Measurements from ENCODE around the gene ICE2. TPM values are rescaled to one million over a fixed set of nuclear protein-coding genes. Genes with fewer than 3 reads are reported as not detected.
A peak's percentile ranks its signal among the peaks of the same experiment; 100 is the strongest.

The ICE2 gene
- total RNA-seq, 1 experiment from 2014 or later, result 62.8 TPM

- CTCF ChIA-PET, result no interaction called here
- Histone ChIP-seq H3K27ac (ENCODE audit: low read depth, low read length) (peak overlapping the region; percentile 96; the same call in 1 of the 2 replicates), H3K4me1 (ENCODE audit: control insufficient read depth in 1 of 2, insufficient read depth in 2 of 2, low read length in 2 of 2) (peaks cover 44 to 68% of the 10 kb centered on the region in 2 experiments), H3K79me2 (ENCODE audit: insufficient read depth, low read length) (peaks cover 28% of the 10 kb centered on the region), H3K27me3 (ENCODE audit: insufficient read depth, low read length) (no peaks in the 10 kb centered on the region), H3K36me3 (ENCODE audit: control insufficient read depth in 1 of 2, insufficient read depth in 2 of 2, low read length in 2 of 2) (peaks cover 2 to 21% of the 10 kb centered on the region in 2 experiments), H3K9ac (ENCODE audit: low read length) (peak overlapping the region; percentile 97), H2AFZ (ENCODE audit: low read depth, low read length, poor library complexity, severe bottlenecking) (no peak overlapping the region), H3K4me2 (ENCODE audit: low read length) (peak overlapping the region; percentile 92), H3K4me3 (replicated peaks in 1 of 2; ENCODE audit: low read depth in 1 of 2, low read length in 2 of 2) (peak overlapping the region in 1 of 2 experiments; percentile 61; a peak in 1 of 4 replicates), H3K9me3 (ENCODE audit: control insufficient read depth in 1 of 2, insufficient read depth in 1 of 2, low read depth in 1 of 2, low read length in 2 of 2) (no peaks in the 10 kb centered on the region), H3K9me2 (ENCODE audit: insufficient read depth) (no peaks in the 10 kb centered on the region), H4K20me1 (ENCODE audit: insufficient read depth) (no peaks in the 10 kb centered on the region)
- intact Hi-C loops (cut with micrococcal nuclease), result no loop called here
- POLR2A ChIA-PET, result no interaction called here
- RAD21 ChIA-PET (ENCODE audit: low non-redundant PET in 1 of 2, low total read pairs in 2 of 2, uncharacterized antibody in 2 of 2, unreplicated experiment in 2 of 2), result interaction anchor here in 1 of 2 experiments (0.9 kb wide), 1 partner anchor 25 kb away, joined by 3 read pairs; no protein-coding TSS in a partner anchor
- no TSS peak for BruUV-seq (replicated peaks)
- DNase-seq (ENCODE audit: low read depth, low spot score) (no peak), ATAC-seq (no peak)
- no peak for TF ChIP-seq CBX3 (IDR thresholded peaks at IDR 0.05; ENCODE audit: low read depth)
- TF ChIP-seq POLR2A (IDR thresholded peaks at IDR 0.05; ENCODE audit: borderline replicate concordance, extremely low read depth, insufficient read depth, insufficient read length), result no peak
- no peak for TF ChIP-seq SRF (IDR thresholded peaks at IDR 0.05; ENCODE audit: low read depth)
- TF ChIP-seq, protein P1, sequence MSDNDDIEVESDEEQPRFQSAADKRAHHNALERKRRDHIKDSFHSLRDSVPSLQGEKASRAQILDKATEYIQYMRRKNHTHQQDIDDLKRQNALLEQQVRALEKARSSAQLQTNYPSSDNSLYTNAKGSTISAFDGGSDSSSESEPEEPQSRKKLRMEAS (IDR thresholded peaks at IDR 0.05), result no peak
- TF ChIP-seq JUND (IDR thresholded peaks at IDR 0.05), result no peak
- no peak for TF ChIP-seq SP1 (IDR thresholded peaks at IDR 0.05; ENCODE audit: low read depth)
- no peak for TF ChIP-seq FOSL1 (IDR thresholded peaks at IDR 0.05; ENCODE audit: low read depth)
- TF ChIP-seq EZH2 (IDR thresholded peaks at IDR 0.05), result no peak
- no peak for TF ChIP-seq CTCF (IDR thresholded peaks at IDR 0.05 in 2 of 3, conservative IDR thresholded peaks at IDR 0.05 in 1 of 3; ENCODE audit: borderline replicate concordance in 1 of 3, insufficient read depth in 1 of 3, low read depth in 2 of 3, low read length in 2 of 3)
- TF ChIP-seq ZNF274 (IDR thresholded peaks at IDR 0.05; ENCODE audit: low read depth, low read length), result no peak
- no peak for TF ChIP-seq SIN3A (IDR thresholded peaks at IDR 0.05; ENCODE audit: low read depth)
- TF ChIP-seq, protein P2, sequence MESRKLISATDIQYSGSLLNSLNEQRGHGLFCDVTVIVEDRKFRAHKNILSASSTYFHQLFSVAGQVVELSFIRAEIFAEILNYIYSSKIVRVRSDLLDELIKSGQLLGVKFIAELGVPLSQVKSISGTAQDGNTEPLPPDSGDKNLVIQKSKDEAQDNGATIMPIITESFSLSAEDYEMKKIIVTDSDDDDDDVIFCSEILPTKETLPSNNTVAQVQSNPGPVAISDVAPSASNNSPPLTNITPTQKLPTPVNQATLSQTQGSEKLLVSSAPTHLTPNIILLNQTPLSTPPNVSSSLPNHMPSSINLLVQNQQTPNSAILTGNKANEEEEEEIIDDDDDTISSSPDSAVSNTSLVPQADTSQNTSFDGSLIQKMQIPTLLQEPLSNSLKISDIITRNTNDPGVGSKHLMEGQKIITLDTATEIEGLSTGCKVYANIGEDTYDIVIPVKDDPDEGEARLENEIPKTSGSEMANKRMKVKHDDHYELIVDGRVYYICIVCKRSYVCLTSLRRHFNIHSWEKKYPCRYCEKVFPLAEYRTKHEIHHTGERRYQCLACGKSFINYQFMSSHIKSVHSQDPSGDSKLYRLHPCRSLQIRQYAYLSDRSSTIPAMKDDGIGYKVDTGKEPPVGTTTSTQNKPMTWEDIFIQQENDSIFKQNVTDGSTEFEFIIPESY (IDR thresholded peaks at IDR 0.05; ENCODE audit: extremely low read depth, insufficient replicate concordance, low read length), result no peak
- TF ChIP-seq RAD21 (IDR thresholded peaks at IDR 0.05; ENCODE audit: low read depth), result no peak
Measured at GRCh38 chr15:60399931-60400330, 79.0 kb downstream of the ICE2 start.

Measured in HCT116 (cell line).